ENCODE results near the gene NLGN2. TPM values are rescaled to one million over a fixed set of nuclear protein-coding genes. Genes with fewer than 3 reads are reported as not detected.

NLGN2 gene
- total and polyA plus RNA-seq, 2 of the 8 experiments (the other 6 are each of a cell fraction or from before 2014, with no cell fraction given), result 21.2 to 62.8 TPM

GRCh38 chr17:7437369-7437863 is 29.8 kb downstream of the NLGN2 start:
- Histone ChIP-seq H3K4me3 (ENCODE audit: extremely low read depth in 1 of 4, insufficient read depth in 2 of 4, low read depth in 3 of 4, low read length in 4 of 4) (peak overlapping the region; percentile 50 to 83 (median 67)), H3K4ac (replicated peaks; ENCODE audit: insufficient read length, low read depth, low read length) (peak overlapping the region; percentile 44), H4K8ac (ENCODE audit: extremely low read depth, insufficient read depth, low read length) (peak overlapping the region; percentile 18; the same call in 1 of the 2 replicates), H2AFZ (ENCODE audit: low read length) (no peak overlapping the region), H2BK12ac (ENCODE audit: low read depth, low read length) (peak overlapping the region; percentile 99), H3K27me3 (replicated peaks in 1 of 4; ENCODE audit: control insufficient read depth in 3 of 4, extremely low read depth in 1 of 4, insufficient read depth in 3 of 4, low read length in 3 of 4) (peaks cover 2 to 19% (median 12%) of the 10 kb centered on the region in 4 experiments; a peak in 6 of 7 replicates), H3K36me3 (ENCODE audit: control insufficient read depth in 2 of 4, insufficient read depth in 4 of 4, low read length in 3 of 4) (no peaks in the 10 kb centered on the region), H4K20me1 (replicated peaks in 1 of 2; ENCODE audit: control insufficient read depth in 1 of 2, insufficient read depth in 2 of 2, low read length in 2 of 2) (no peaks in the 10 kb centered on the region), H3K4me1 (replicated peaks in 1 of 4; ENCODE audit: control insufficient read depth in 3 of 4, insufficient read depth in 4 of 4, low read length in 3 of 4) (peaks cover 0 to 29% (median 15%) of the 10 kb centered on the region in 4 experiments; a peak in 6 of 7 replicates), H2BK5ac (ENCODE audit: low read depth, low read length) (peak overlapping the region; percentile 80; the same call in 1 of the 2 replicates), H3K9me3 (ENCODE audit: insufficient read depth in 2 of 2, low read depth in 1 of 2, low read length in 1 of 2) (no peaks in the 10 kb centered on the region), H3K23me2 (ENCODE audit: low read depth, low read length) (peaks cover 31% of the 10 kb centered on the region), H3K9ac (replicated peaks in 1 of 4; ENCODE audit: extremely low read depth in 1 of 4, low read depth in 3 of 4, low read length in 3 of 4) (peak overlapping the region in 1 of 4 experiments; percentile 3; a peak in 2 of 7 replicates), H3K23ac (ENCODE audit: insufficient read length) (no peak overlapping the region), H2BK15ac (ENCODE audit: low read length) (no peak overlapping the region), H2BK20ac (ENCODE audit: low read length) (no peak overlapping the region; the same call in 1 of the 2 replicates), H3K18ac (ENCODE audit: extremely low read depth, low read length) (peak overlapping the region; percentile 97; the same call in 1 of the 2 replicates), H3K14ac (ENCODE audit: insufficient read length) (no peak overlapping the region), H2BK120ac (replicated peaks; ENCODE audit: low read depth, low read length) (no peak overlapping the region), H3K4me2 (ENCODE audit: insufficient read depth in 1 of 2, low read depth in 2 of 2, low read length in 2 of 2) (peak overlapping the region; percentile 91), H4K91ac (replicated peaks; ENCODE audit: insufficient read length, low read length) (peak overlapping the region; percentile 29), H2AK5ac (ENCODE audit: low read depth, low read length) (peak overlapping the region; percentile 48; the same call in 1 of the 2 replicates), H4K5ac (ENCODE audit: insufficient read length, low read depth, low read length) (no peak overlapping the region), H3K79me1 (ENCODE audit: low read depth, low read length) (no peaks in the 10 kb centered on the region), H3K27ac (ENCODE audit: low read depth, low read length) (no peak overlapping the region), H3K79me2 (ENCODE audit: control insufficient read depth in 1 of 2, insufficient read depth in 2 of 2, low read length in 2 of 2) (no peaks in the 10 kb centered on the region), H3K56ac (replicated peaks; ENCODE audit: insufficient read length, low read depth, low read length) (no peak overlapping the region)
- WGBS, 2 experiments (ENCODE audit: extremely low coverage in 1 of 2, insufficient coverage in 1 of 2, insufficient read length in 1 of 2, insufficient replicate concordance in 2 of 2, low coverage in 1 of 2, low lambda C conversion rate in 2 of 2, missing lambda C conversion rate in 1 of 2), result 4% methylated on average over 25 of the region's 31 CpGs; no CpG with 5 or more reads in 1 of the 2 experiments
- DNase-seq (ENCODE audit: low read depth in 1 of 2, low spot score in 2 of 2) (no peak), FAIRE-seq (no peak)
- POLR2A ChIA-PET (ENCODE audit: partially characterized antibody), result interaction anchor here (0.9 to 15.5 kb wide), 25 partner anchors 8 to 250 kb away, joined by 3 to 339 read pairs (median 4); partner anchors contain the start of genes ACAP1, CHRNB1, CLDN7 and KCTD11
- CTCF ChIA-PET (ENCODE audit: partially characterized antibody), result interaction anchor here (0.6 to 5.1 kb wide), 31 partner anchors 9 to 312 kb away, joined by 3 to 56 read pairs (median 5); partner anchors contain the start of genes KCTD11, SPEM2, TMEM256 and TMEM95
- TF ChIP-seq SP1 (IDR thresholded peaks at IDR 0.05; ENCODE audit: low read depth, low read length), result no peak
- TF ChIP-seq BACH1 (IDR thresholded peaks at IDR 0.05; ENCODE audit: low read length), result no peak
- TF ChIP-seq SIX5 (IDR thresholded peaks at IDR 0.05; ENCODE audit: low read depth, low read length), result no peak
- no peak for TF ChIP-seq CEBPB (IDR thresholded peaks at IDR 0.05; ENCODE audit: low read depth, low read length)
- no peak for TF ChIP-seq PHF8 (conservative IDR thresholded peaks at IDR 0.05; ENCODE audit: low read depth, low read length)
- TF ChIP-seq EGR1 (IDR thresholded peaks at IDR 0.05; ENCODE audit: borderline replicate concordance, low read depth, low read length), result no peak
- no peak for TF ChIP-seq POU5F1 (IDR thresholded peaks at IDR 0.05; ENCODE audit: low read depth, low read length)
- no peak for TF ChIP-seq EZH2 (IDR thresholded peaks at IDR 0.05; ENCODE audit: low read depth, low read length, severe bottlenecking)
- no peak for TF ChIP-seq BRCA1 (IDR thresholded peaks at IDR 0.05; ENCODE audit: low read depth, low read length)
- no peak for TF ChIP-seq TEAD4 (IDR thresholded peaks at IDR 0.05; ENCODE audit: low read depth, low read length)
- no peak for TF ChIP-seq HDAC2 (IDR thresholded peaks at IDR 0.05; ENCODE audit: borderline replicate concordance in 1 of 2, low read depth in 2 of 2, low read length in 2 of 2)
- TF ChIP-seq RNF2 (IDR thresholded peaks at IDR 0.05; ENCODE audit: borderline replicate concordance, low read depth, low read length, missing control alignments, poor library complexity, severe bottlenecking), result no peak
